Astrocyte (in vitro differentiated cells and primary cell): Measurements from ENCODE around the gene DTNA. TPM values are rescaled to one million over a fixed set of nuclear protein-coding genes. Genes with fewer than 3 reads are reported as not detected.

Experiments
- DNase-seq: peaks from one replicate; pipeline ENCODE4 v3.0.0-alpha.2; 2010; ENCODE audit warnings: low read depth
- FAIRE-seq: peaks from 2 replicates; lab custom pipeline; 2011; peaks lifted over from hg19 to GRCh38; lab: Jason Lieb, UNC
- H2AFZ ChIP-seq: 2 replicates; pipeline ENCODE4 v1.6.0; 2012; ENCODE audit warnings: low read depth, low read length, inconsistent platforms
- H3K27ac ChIP-seq: 2 replicates; pipeline ENCODE4 v1.5.1; 2011; ENCODE audit warnings: low read depth, low read length, inconsistent platforms
- H3K27me3 ChIP-seq: 2 replicates; pipeline ENCODE4 v1.6.0; 2011; ENCODE audit warnings: low read length, inconsistent platforms; ENCODE audit not compliant: insufficient read depth
- H3K36me3 ChIP-seq: 2 replicates; pipeline ENCODE4 v1.5.1; 2011; ENCODE audit warnings: low read length, inconsistent platforms; ENCODE audit not compliant: insufficient read depth
- H3K4me1 ChIP-seq: 2 replicates; pipeline ENCODE4 v1.5.1; 2011; ENCODE audit warnings: low read length, inconsistent platforms; ENCODE audit not compliant: insufficient read depth
- H3K4me2 ChIP-seq: 2 replicates; pipeline ENCODE4 v1.6.0; 2012; ENCODE audit warnings: low read length, inconsistent platforms
- H3K4me3 ChIP-seq: 2 replicates; pipeline ENCODE4 v1.5.1; 2011; ENCODE audit warnings: low read depth, mild to moderate bottlenecking, low read length, inconsistent platforms; ENCODE audit not compliant: insufficient read depth
- H3K79me2 ChIP-seq: 2 replicates; pipeline ENCODE4 v1.6.0; 2012; ENCODE audit warnings: mild to moderate bottlenecking, low read length, inconsistent platforms; ENCODE audit not compliant: insufficient read depth
- H3K9ac ChIP-seq: 2 replicates; pipeline ENCODE4 v1.6.0; 2012; ENCODE audit warnings: mild to moderate bottlenecking, low read length, inconsistent platforms
- H3K9me3 ChIP-seq: 2 replicates; pipeline ENCODE4 v1.5.1; 2012; ENCODE audit warnings: low read depth, mild to moderate bottlenecking, low read length, inconsistent platforms; ENCODE audit not compliant: insufficient read depth
- H4K20me1 ChIP-seq: 2 replicates; pipeline ENCODE4 v1.6.0; 2012; ENCODE audit warnings: low read length, inconsistent platforms; ENCODE audit not compliant: insufficient read depth
- H3K27ac Mint-ChIP-seq: one replicate; pipeline ENCODE4 v1.8.0; 2021; ENCODE audit warnings: mild to moderate bottlenecking, mixed read lengths; ENCODE audit not compliant: unreplicated experiment
- H3K27me3 Mint-ChIP-seq: one replicate; pipeline ENCODE4 v1.8.0; 2021; ENCODE audit warnings: low read depth, mixed read lengths; ENCODE audit not compliant: unreplicated experiment
- H3K36me3 Mint-ChIP-seq: one replicate; pipeline ENCODE4 v1.8.0; 2021; ENCODE audit warnings: low read depth, mixed read lengths; ENCODE audit not compliant: unreplicated experiment
- H3K4me1 Mint-ChIP-seq: one replicate; pipeline ENCODE4 v1.8.0; 2021; ENCODE audit warnings: low read depth, mixed read lengths; ENCODE audit not compliant: unreplicated experiment
- H3K4me3 Mint-ChIP-seq: one replicate; pipeline ENCODE4 v1.8.0; 2021; ENCODE audit warnings: mild to moderate bottlenecking, moderate library complexity, mixed read lengths; ENCODE audit not compliant: unreplicated experiment
- H3K9me3 Mint-ChIP-seq: one replicate; pipeline ENCODE4 v1.8.0; 2021; ENCODE audit warnings: mild to moderate bottlenecking, mixed read lengths; ENCODE audit not compliant: unreplicated experiment
- CTCF ChIP-seq: IDR thresholded peaks from 2 replicates; pipeline ENCODE4 v1.5.1; 2011; ENCODE audit warnings: low read depth, mild to moderate bottlenecking, inconsistent platforms, low read length, moderate library complexity; ENCODE audit not compliant: insufficient read depth
- EZH2 ChIP-seq: IDR thresholded peaks from 2 replicates; pipeline ENCODE4 v1.6.1; 2012; ENCODE audit warnings: mild to moderate bottlenecking, low read length, inconsistent platforms; ENCODE audit not compliant: insufficient read depth
- total RNA-seq: library from RNA; stranded (reverse); gene quantifications from 2 replicates; pipeline ENCODE4 v1.2.1, GENCODE V29; 2021

The DTNA gene
- total RNA-seq, 1 donor from 2014 or later, result 41.1 TPM

- H3K27me3 Mint-ChIP-seq, result no peaks in the 10 kb centered on the region
- Histone ChIP-seq H4K20me1 (no peaks in the 10 kb centered on the region), H3K9ac (no peak overlapping the region), H2AFZ (peak overlapping the region; percentile 30), H3K4me2 (no peak overlapping the region), H3K27ac (no peak overlapping the region), H3K4me1 (peaks cover 15% of the 10 kb centered on the region), H3K36me3 (no peaks in the 10 kb centered on the region), H3K4me3 (no peak overlapping the region), H3K9me3 (no peaks in the 10 kb centered on the region), H3K27me3 (no peaks in the 10 kb centered on the region), H3K79me2 (no peaks in the 10 kb centered on the region)
- peaks cover 5% of the 10 kb centered on the region for H3K9me3 Mint-ChIP-seq
- H3K4me3 Mint-ChIP-seq, result no peak overlapping the region
- H3K27ac Mint-ChIP-seq, result no peak overlapping the region
- FAIRE-seq, result no peak
- TF ChIP-seq CTCF, result no peak
- no peak for TF ChIP-seq EZH2
- peaks cover 3% of the 10 kb centered on the region for H3K36me3 Mint-ChIP-seq
- DNase-seq, result no peak
- H3K4me1 Mint-ChIP-seq, result peaks cover 13% of the 10 kb centered on the region
Observed at GRCh38 chr18:34696671-34697070, 13.4 kb upstream of the DTNA start.

GRCh38 chr18:34697233-34697632 is 12.9 kb upstream of the DTNA start:
- H3K4me3 ChIP-seq, result no peak overlapping the region
- Mint-ChIP-seq H3K9me3 (peaks cover 5% of the 10 kb centered on the region), H3K36me3 (peaks cover 3% of the 10 kb centered on the region), H3K27me3 (no peaks in the 10 kb centered on the region), H3K27ac (no peak overlapping the region), H3K4me3 (no peak overlapping the region), H3K4me1 (peaks cover 13% of the 10 kb centered on the region)
- no peak for FAIRE-seq
- no peak overlapping the region for H3K9ac ChIP-seq
- H3K36me3 ChIP-seq, result no peaks in the 10 kb centered on the region
- TF ChIP-seq EZH2 (no peak), CTCF (no peak)
- H3K4me1 ChIP-seq, result peaks cover 15% of the 10 kb centered on the region
- H3K27me3 ChIP-seq, result no peaks in the 10 kb centered on the region
- peak overlapping the region; percentile 52 for H3K27ac ChIP-seq
- peak overlapping the region; percentile 30 for H2AFZ ChIP-seq
- H4K20me1 ChIP-seq, result no peaks in the 10 kb centered on the region
- peak overlapping the region; percentile 45 for H3K4me2 ChIP-seq
- DNase-seq, result no peak
- no peaks in the 10 kb centered on the region for H3K9me3 ChIP-seq
- H3K79me2 ChIP-seq, result no peaks in the 10 kb centered on the region

- Histone ChIP-seq H3K9me3 (no peaks in the 10 kb centered on the region), H3K27ac (peak overlapping the region; percentile 52), H3K36me3 (no peaks in the 10 kb centered on the region), H4K20me1 (no peaks in the 10 kb centered on the region), H3K4me1 (peaks cover 15% of the 10 kb centered on the region), H2AFZ (peak overlapping the region; percentile 24), H3K4me3 (no peak overlapping the region), H3K79me2 (no peaks in the 10 kb centered on the region), H3K9ac (no peak overlapping the region), H3K27me3 (no peaks in the 10 kb centered on the region), H3K4me2 (peak overlapping the region; percentile 45)
- Mint-ChIP-seq H3K27ac (no peak overlapping the region), H3K27me3 (no peaks in the 10 kb centered on the region), H3K36me3 (peaks cover 3% of the 10 kb centered on the region), H3K4me3 (no peak overlapping the region), H3K4me1 (peaks cover 13% of the 10 kb centered on the region), H3K9me3 (peaks cover 5% of the 10 kb centered on the region)
- DNase-seq (peak; percentile 51), FAIRE-seq (no peak)
- TF ChIP-seq CTCF (no peak), EZH2 (no peak)
Observed at GRCh38 chr18:34697891-34698290, 12.2 kb upstream of the DTNA start.
